B cell (primary cell): Measurements from ENCODE around the gene GALNT7.

Experiments
- CTCF ChIP-seq: fragments of 200-600 bp; IDR thresholded peaks from one replicate; pipeline ENCODE4 v1.8.0; 2022; ENCODE audit warnings: antibody characterized with exemption, mild to moderate bottlenecking
- EZH2 ChIP-seq: IDR thresholded peaks from 2 replicates; pipeline ENCODE4 v1.6.1; 2012; ENCODE audit warnings: borderline replicate concordance, low read depth, mild to moderate bottlenecking, moderate library complexity, low read length; ENCODE audit not compliant: insufficient read depth, poor library complexity, severe bottlenecking

DNA sequence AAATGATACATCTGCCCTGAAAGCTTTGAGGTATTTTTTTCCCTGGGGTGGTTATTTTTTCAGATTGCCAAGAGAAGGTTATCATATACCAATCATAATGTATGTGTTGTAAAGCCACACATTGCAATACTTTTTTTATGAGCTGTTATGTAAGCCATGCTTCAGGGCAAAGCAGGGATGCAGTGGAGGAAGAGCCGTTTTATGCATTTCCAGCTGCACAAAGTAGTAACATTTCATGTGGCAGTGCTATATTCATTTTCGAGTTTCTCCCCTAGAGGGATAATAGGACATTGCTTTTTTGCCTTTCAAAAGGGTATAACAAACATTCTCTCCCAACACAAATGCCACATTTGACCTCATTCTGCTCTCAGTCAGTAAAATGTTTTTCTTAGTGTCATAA is 68.5 kb downstream of the GALNT7 start:
- TF ChIP-seq CTCF (no peak), EZH2 (no peak)
